Gastrocnemius medialis (tissue), 4 donors: Measurements from ENCODE around the gene CCDC12.

Experiments
- CTCF ChIP-seq, 5 experiments: fragments of 450-650 bp in 3 of 5; fragments of 200-600 bp in 2 of 5; sonication (generic) in 2 of 5; IDR thresholded peaks in 4 of 5; conservative IDR thresholded peaks in 1 of 5; 1 replicate in 4 of 5; 2 replicates in 1 of 5; pipeline ENCODE4 v1.5.1; 2016 to 2019; ENCODE audit warnings: antibody characterized with exemption in 5 of 5, mild to moderate bottlenecking in 3 of 5, moderate library complexity in 3 of 5
- POLR2A ChIP-seq, 2 donors: fragments of 450-650 bp; IDR thresholded peaks; one replicate each; pipeline ENCODE4 v1.6.1; 2017; ENCODE audit warnings: antibody characterized with exemption in 2 of 2, mild to moderate bottlenecking in 2 of 2, moderate library complexity in 2 of 2

- TF ChIP-seq CTCF (IDR thresholded peaks at IDR 0.05 in 4 of 5, conservative IDR thresholded peaks at IDR 0.05 in 1 of 5), result no peak
- no peak for TF ChIP-seq POLR2A (IDR thresholded peaks at IDR 0.05)
Observed at GRCh38 chr3:47001731-47002170, 25.2 kb upstream of the CCDC12 start.
